Bronchial epithelial cell (primary cell): ENCODE results near the gene CTNNA2. TPM values are rescaled to one million over a fixed set of nuclear protein-coding genes. Genes with fewer than 3 reads are reported as not detected.
A peak's percentile ranks its signal among the peaks of the same experiment; 100 is the strongest.

Experiments used
- DNase-seq: peaks from one replicate; pipeline ENCODE4 v3.0.0-alpha.2; 2010; ENCODE audit warnings: low read depth
- FAIRE-seq: peaks from 2 replicates; lab custom pipeline; 2011; peaks lifted over from hg19 to GRCh38; lab: Jason Lieb, UNC
- H3K27me3 ChIP-seq: 2 replicates; pipeline ENCODE4 v1.5.1; 2011; ENCODE audit warnings: low read length; ENCODE audit not compliant: control insufficient read depth, insufficient read depth
- H3K36me3 ChIP-seq: 2 replicates; pipeline ENCODE4 v1.5.1; 2011; ENCODE audit warnings: low read length; ENCODE audit not compliant: control insufficient read depth, insufficient read depth
- H3K4me3 ChIP-seq: 2 replicates; pipeline ENCODE4 v1.5.1; 2011; ENCODE audit warnings: mild to moderate bottlenecking, low read depth, low read length, control low read depth
- total RNA-seq: library from RNA; depleted of rRNA; stranded (reverse); fragments of >200 nt; gene quantifications from 2 replicates; pipeline ENCODE4 v1.2.1, GENCODE V29; 2014
- TF ChIP-seq, protein P1 (sequence below): IDR thresholded peaks from 2 replicates; pipeline ENCODE4 v1.5.1; 2011; ENCODE audit warnings: mild to moderate bottlenecking, moderate library complexity, low read length, control low read depth, inconsistent platforms; ENCODE audit not compliant: insufficient read depth, severe bottlenecking

The CTNNA2 gene
- total RNA-seq, 1 donor from 2014 or later = not detected

DNA sequence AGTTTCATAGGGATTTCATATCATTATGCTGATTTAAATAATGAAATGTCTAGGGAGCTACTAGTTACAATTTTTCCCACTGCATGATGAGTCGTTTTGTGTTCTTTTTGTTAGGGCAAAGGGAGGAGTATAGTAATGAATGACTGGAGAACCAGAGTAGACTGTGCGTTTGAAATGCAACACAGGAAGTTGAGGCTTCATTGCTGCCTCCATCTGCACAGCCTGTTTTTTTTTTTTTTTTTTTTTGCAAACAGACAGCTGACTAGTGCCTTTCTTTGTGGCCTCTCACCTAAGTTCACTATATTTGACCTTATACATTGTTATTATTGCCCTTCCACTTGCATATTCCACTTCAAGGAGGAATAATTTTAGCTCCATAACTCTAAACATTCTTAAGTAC is 1078.4 kb downstream of the CTNNA2 start:
- TF ChIP-seq, protein P1, sequence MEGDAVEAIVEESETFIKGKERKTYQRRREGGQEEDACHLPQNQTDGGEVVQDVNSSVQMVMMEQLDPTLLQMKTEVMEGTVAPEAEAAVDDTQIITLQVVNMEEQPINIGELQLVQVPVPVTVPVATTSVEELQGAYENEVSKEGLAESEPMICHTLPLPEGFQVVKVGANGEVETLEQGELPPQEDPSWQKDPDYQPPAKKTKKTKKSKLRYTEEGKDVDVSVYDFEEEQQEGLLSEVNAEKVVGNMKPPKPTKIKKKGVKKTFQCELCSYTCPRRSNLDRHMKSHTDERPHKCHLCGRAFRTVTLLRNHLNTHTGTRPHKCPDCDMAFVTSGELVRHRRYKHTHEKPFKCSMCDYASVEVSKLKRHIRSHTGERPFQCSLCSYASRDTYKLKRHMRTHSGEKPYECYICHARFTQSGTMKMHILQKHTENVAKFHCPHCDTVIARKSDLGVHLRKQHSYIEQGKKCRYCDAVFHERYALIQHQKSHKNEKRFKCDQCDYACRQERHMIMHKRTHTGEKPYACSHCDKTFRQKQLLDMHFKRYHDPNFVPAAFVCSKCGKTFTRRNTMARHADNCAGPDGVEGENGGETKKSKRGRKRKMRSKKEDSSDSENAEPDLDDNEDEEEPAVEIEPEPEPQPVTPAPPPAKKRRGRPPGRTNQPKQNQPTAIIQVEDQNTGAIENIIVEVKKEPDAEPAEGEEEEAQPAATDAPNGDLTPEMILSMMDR = no peak
- Histone ChIP-seq H3K4me3 (no peak overlapping the region), H3K27me3 (no peaks in the 10 kb centered on the region), H3K36me3 (no peaks in the 10 kb centered on the region)
- FAIRE-seq = no peak
- DNase-seq = peak; percentile 12

DNA sequence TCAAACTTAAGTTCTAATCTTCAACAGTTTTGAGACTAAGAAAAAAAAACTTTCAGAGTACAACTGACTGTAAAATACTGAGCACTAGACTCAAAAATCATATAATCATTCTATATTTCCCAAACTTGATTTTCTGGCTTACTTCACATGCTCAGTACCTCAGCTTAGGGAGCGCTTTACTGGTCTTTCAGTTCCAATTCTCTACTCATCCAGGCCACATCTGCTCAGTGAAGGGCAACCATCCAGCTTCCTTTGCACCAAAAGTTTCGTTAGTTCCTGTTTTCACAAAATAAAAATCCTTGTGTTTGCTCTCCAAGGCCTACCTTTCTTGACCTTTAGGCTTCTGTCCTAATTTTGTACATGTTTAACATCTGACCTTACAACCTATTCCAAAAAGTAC is 1079.3 kb downstream of the CTNNA2 start:
- Histone ChIP-seq H3K27me3 (no peaks in the 10 kb centered on the region), H3K4me3 (no peak overlapping the region), H3K36me3 (no peaks in the 10 kb centered on the region)
- DNase-seq (no peak), FAIRE-seq (no peak)
- TF ChIP-seq, protein P1 = no peak

DNA sequence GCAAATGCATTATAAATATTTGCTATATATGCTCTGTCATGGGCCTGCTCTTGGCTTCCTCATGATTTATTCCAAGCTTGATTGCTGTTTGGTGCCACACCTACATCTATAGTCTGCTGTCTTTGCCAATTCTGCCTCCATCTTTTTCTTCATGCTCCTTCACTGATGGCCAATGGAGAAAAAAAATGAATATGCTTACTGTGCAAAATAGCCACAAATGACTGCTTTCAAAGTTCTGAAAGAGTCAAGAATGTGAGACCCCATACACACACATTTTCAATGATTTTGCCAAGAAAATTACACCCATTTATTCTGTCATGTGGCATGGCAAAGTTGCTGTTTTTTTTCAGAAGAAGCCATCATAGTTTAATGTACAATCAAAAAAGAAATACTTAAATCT is 1097.3 kb downstream of the CTNNA2 start:
- DNase-seq = no peak
- no peak for FAIRE-seq
- H3K36me3 ChIP-seq = no peaks in the 10 kb centered on the region
- no peaks in the 10 kb centered on the region for H3K27me3 ChIP-seq
- H3K4me3 ChIP-seq = no peak overlapping the region
- TF ChIP-seq, protein P1 = no peak

DNA sequence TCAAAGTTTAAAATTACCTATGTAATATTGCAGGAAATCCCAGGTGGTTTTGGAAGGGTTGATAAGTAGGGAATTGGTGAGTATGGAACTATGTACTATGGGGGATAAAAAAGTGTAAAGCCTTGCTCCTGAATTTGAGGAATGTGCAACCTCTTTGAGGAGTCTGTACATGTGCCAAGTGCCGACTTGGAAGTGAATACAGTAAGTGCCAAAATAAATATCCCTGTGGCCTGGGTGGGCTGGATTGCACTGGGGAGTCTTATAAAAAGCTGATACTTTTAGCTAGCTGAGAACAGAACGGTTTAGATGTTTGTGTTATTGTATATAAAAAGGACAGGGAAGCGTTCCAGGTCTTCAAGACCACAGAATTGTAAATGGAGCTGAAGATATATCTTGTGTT is 1108.8 kb downstream of the CTNNA2 start:
- FAIRE-seq = no peak
- TF ChIP-seq, protein P1 = no peak
- no peak overlapping the region for H3K4me3 ChIP-seq
- DNase-seq = no peak
- H3K27me3 ChIP-seq = no peaks in the 10 kb centered on the region
- no peaks in the 10 kb centered on the region for H3K36me3 ChIP-seq

DNA sequence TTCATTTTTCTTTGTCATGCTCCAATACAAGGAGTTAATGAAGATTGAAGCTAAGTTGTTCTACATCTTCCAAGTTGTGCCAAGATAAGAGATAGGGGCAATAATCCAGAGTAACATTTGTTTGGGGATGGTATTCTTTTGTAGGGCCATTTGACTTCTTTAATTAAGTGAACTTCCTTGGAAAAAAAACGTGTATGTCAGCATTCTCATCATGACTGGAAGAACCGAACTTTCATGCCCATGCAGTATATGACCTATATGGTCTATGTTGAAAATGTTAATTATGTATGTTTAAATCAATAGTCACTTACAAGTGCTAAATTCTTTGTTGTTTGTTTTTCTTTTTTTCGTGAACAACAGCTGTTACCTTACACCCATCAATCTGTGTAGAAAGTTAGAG is 1111.2 kb downstream of the CTNNA2 start:
- Histone ChIP-seq H3K4me3 (no peak overlapping the region), H3K36me3 (no peaks in the 10 kb centered on the region), H3K27me3 (no peaks in the 10 kb centered on the region)
- TF ChIP-seq, protein P1 = no peak
- DNase-seq = no peak
- no peak for FAIRE-seq

DNA sequence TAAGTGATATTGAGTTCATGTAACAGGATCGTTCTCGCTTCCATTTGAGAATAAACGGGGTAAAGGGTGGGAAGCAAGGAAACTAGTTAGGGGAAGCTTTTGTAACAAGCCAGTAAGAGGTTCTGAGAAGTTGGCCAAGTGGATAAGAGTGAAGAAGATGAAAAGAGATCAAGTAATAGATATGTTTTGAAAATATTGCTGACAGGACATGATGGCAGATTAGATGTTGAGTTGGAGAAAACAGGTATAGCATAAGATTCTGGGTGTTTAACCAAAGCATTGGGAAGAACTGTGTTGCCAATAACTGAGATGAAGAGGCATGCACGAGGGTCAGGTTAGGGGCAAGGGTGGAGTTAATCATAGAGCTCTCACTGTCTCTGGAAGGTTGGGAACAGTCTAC is 1121.7 kb downstream of the CTNNA2 start:
- FAIRE-seq = no peak
- no peak overlapping the region for H3K4me3 ChIP-seq
- no peaks in the 10 kb centered on the region for H3K27me3 ChIP-seq
- no peak for DNase-seq
- TF ChIP-seq, protein P1 = no peak
- H3K36me3 ChIP-seq = no peaks in the 10 kb centered on the region
